Adrenal gland (tissue), 5 donors: ENCODE results near the gene TNS3.

Experiments
- CTCF ChIP-seq, 6 experiments: fragments of 450-650 bp in 4 of 6; fragments of 200-600 bp in 2 of 6; sonication (generic) in 1 of 6; IDR thresholded peaks; 1 replicate in 5 of 6; 2 replicates in 1 of 6; pipeline versions ENCODE4 v1.5.1 to v1.8.0; 2016 to 2021; ENCODE audit warnings: antibody characterized with exemption in 6 of 6, mild to moderate bottlenecking in 2 of 6, moderate library complexity in 1 of 6
- POLR2A ChIP-seq, 2 donors: fragments of 450-650 bp; IDR thresholded peaks; one replicate each; pipeline ENCODE4 v1.6.1; 2017; ENCODE audit warnings: antibody characterized with exemption in 2 of 2, mild to moderate bottlenecking in 2 of 2, moderate library complexity in 1 of 2
- donor health status: DM: no; HTN: no; CAD: no.

- TF ChIP-seq CTCF (IDR thresholded peaks at IDR 0.05) (no peak), POLR2A (IDR thresholded peaks at IDR 0.05) (no peak)
These were observed 3.2 kb downstream of the TNS3 start for GRCh38 chr7:47578579-47579270.
